H1 (cell line): ENCODE measurements around the gene CYP39A1. TPM values are rescaled to one million over a fixed set of nuclear protein-coding genes. Genes with fewer than 3 reads are reported as not detected.

ENCODE experiments used
- CTCF ChIA-PET: fragments of 300-600 bp; sonication (Branson Sonifier 250); formaldehyde crosslinking; loops from one replicate; lab custom pipeline; 2021; ENCODE audit not compliant: partially characterized antibody; lab: Charles Lee
- POLR2A ChIA-PET: fragments of 300-600 bp; sonication (Branson Sonifier 250); formaldehyde crosslinking; loops from one replicate; lab custom pipeline; 2021; ENCODE audit warnings: inconsistent platforms; ENCODE audit not compliant: partially characterized antibody; lab: Charles Lee
- DNase-seq, 2 experiments: peaks; one replicate each; pipeline versions ENCODE4 v3.0.0 to v3.0.0-alpha.2; 2010 to 2022; ENCODE audit warnings: low spot score in 2 of 2, low read depth in 1 of 2, mixed read lengths in 1 of 2
- FAIRE-seq: peaks from 2 replicates; lab custom pipeline; 2011; peaks lifted over from hg19 to GRCh38; lab: Jason Lieb, UNC
- H2AFZ ChIP-seq: 2 replicates; pipeline ENCODE4 v1.8.1; 2012; ENCODE audit warnings: low read length, inconsistent platforms
- H2AK5ac ChIP-seq: 2 replicates; pipeline ENCODE4 v1.6.1; 2013; ENCODE audit warnings: low read depth, low read length
- H2BK120ac ChIP-seq: replicated peaks from 2 replicates; pipeline ENCODE3; 2013; ENCODE audit warnings: low read depth, low read length, inconsistent platforms
- H2BK12ac ChIP-seq: 2 replicates; pipeline ENCODE4 v1.6.1; 2013; ENCODE audit warnings: low read depth, low read length
- H2BK15ac ChIP-seq: 2 replicates; pipeline ENCODE4 v1.6.1; 2013; ENCODE audit warnings: low read length
- H2BK20ac ChIP-seq: 2 replicates; pipeline ENCODE4 v1.6.1; 2013; ENCODE audit warnings: low read length
- H2BK5ac ChIP-seq: 2 replicates; pipeline ENCODE4 v1.6.1; 2013; ENCODE audit warnings: low read depth, low read length
- H3K14ac ChIP-seq: 2 replicates; pipeline ENCODE4 v1.6.1; 2013; ENCODE audit warnings: inconsistent platforms; ENCODE audit not compliant: insufficient read length
- H3K18ac ChIP-seq: 2 replicates; pipeline ENCODE4 v1.6.1; 2013; ENCODE audit warnings: low read length; ENCODE audit errors: extremely low read depth
- H3K23ac ChIP-seq: 2 replicates; pipeline ENCODE4 v1.6.1; 2013; ENCODE audit warnings: inconsistent platforms; ENCODE audit not compliant: insufficient read length
- H3K23me2 ChIP-seq: 2 replicates; pipeline ENCODE4 v1.6.1; 2013; ENCODE audit warnings: low read depth, low read length
- H3K27ac ChIP-seq: 2 replicates; pipeline ENCODE4 v1.6.1; 2011; ENCODE audit warnings: low read depth, low read length, inconsistent platforms
- H3K27me3 ChIP-seq, 4 experiments: replicated peaks in 1 of 4; 1 replicate in 1 of 4; 2 replicates in 3 of 4; pipeline versions ENCODE4 v1.6.1 to v1.8.1; 2011 to 2013; ENCODE audit warnings: low read length in 3 of 4, mild to moderate bottlenecking in 3 of 4, inconsistent platforms in 2 of 4, mixed read lengths in 2 of 4, moderate library complexity in 1 of 4; ENCODE audit not compliant: control insufficient read depth in 3 of 4, insufficient read depth in 3 of 4; ENCODE audit errors: extremely low read depth in 1 of 4
- H3K36me3 ChIP-seq, 4 experiments: 2 replicates each; pipeline versions ENCODE4 v1.6.1 to v1.8.1; 2011 to 2013; ENCODE audit warnings: mild to moderate bottlenecking in 4 of 4, low read length in 3 of 4, moderate library complexity in 2 of 4, control low read depth in 1 of 4, inconsistent platforms in 1 of 4; ENCODE audit not compliant: insufficient read depth in 4 of 4, control insufficient read depth in 2 of 4
- H3K4ac ChIP-seq: replicated peaks from 2 replicates; pipeline ENCODE3; 2013; ENCODE audit warnings: low read length, low read depth, mixed read lengths, inconsistent platforms; ENCODE audit not compliant: insufficient read length
- H3K4me1 ChIP-seq, 4 experiments: replicated peaks in 1 of 4; 1 replicate in 1 of 4; 2 replicates in 3 of 4; pipeline versions ENCODE4 v1.6.1 to v1.8.1; 2011 to 2013; ENCODE audit warnings: low read length in 3 of 4, inconsistent platforms in 2 of 4, mixed read lengths in 1 of 4; ENCODE audit not compliant: insufficient read depth in 4 of 4, control insufficient read depth in 3 of 4
- H3K4me2 ChIP-seq, 2 experiments: 2 replicates each; pipeline versions ENCODE4 v1.6.1 to v1.8.1; 2011 to 2013; ENCODE audit warnings: low read depth in 2 of 2, low read length in 2 of 2, control low read depth in 1 of 2, inconsistent platforms in 1 of 2, mild to moderate bottlenecking in 1 of 2; ENCODE audit not compliant: insufficient read depth in 1 of 2
- H3K4me3 ChIP-seq, 4 experiments: fragments of 200-600, 300-600 bp in 1 of 4; sonication (generic), shearing (Covaris generic), sonication (Bioruptor Twin) in 1 of 4; 2 replicates each; pipeline versions ENCODE4 v1.5.1 to v1.8.1; 2011 to 2016; ENCODE audit warnings: low read length in 4 of 4, low read depth in 3 of 4, control low read depth in 2 of 4, inconsistent platforms in 2 of 4, mild to moderate bottlenecking in 2 of 4, mixed read lengths in 1 of 4, moderate library complexity in 1 of 4; ENCODE audit not compliant: insufficient read depth in 2 of 4; ENCODE audit errors: extremely low read depth in 1 of 4
- H3K56ac ChIP-seq: replicated peaks from 2 replicates; pipeline ENCODE3; 2013; ENCODE audit warnings: low read depth, mild to moderate bottlenecking, mixed read lengths, low read length, inconsistent platforms; ENCODE audit not compliant: insufficient read length
- H3K79me1 ChIP-seq: 2 replicates; pipeline ENCODE4 v1.6.1; 2013; ENCODE audit warnings: low read depth, low read length, control low read depth
- H3K79me2 ChIP-seq, 2 experiments: 2 replicates each; pipeline versions ENCODE4 v1.6.1 to v1.8.1; 2012 to 2013; ENCODE audit warnings: low read length in 2 of 2, mild to moderate bottlenecking in 2 of 2, inconsistent platforms in 1 of 2; ENCODE audit not compliant: insufficient read depth in 2 of 2, control insufficient read depth in 1 of 2
- H3K9ac ChIP-seq, 4 experiments: replicated peaks in 1 of 4; 1 replicate in 1 of 4; 2 replicates in 3 of 4; pipeline versions ENCODE4 v1.6.1 to v1.8.1; 2011 to 2013; ENCODE audit warnings: low read depth in 3 of 4, low read length in 3 of 4, control low read depth in 2 of 4, mild to moderate bottlenecking in 2 of 4, moderate library complexity in 2 of 4, inconsistent platforms in 1 of 4; ENCODE audit errors: extremely low read depth in 1 of 4
- H3K9me3 ChIP-seq, 2 experiments: 2 replicates each; pipeline versions ENCODE4 v1.6.1 to v1.8.1; 2012 to 2013; ENCODE audit warnings: mild to moderate bottlenecking in 2 of 2, moderate library complexity in 2 of 2, control low read depth in 1 of 2, inconsistent platforms in 1 of 2, low read depth in 1 of 2, low read length in 1 of 2, mixed read lengths in 1 of 2; ENCODE audit not compliant: insufficient read depth in 2 of 2
- H4K20me1 ChIP-seq, 2 experiments: replicated peaks in 1 of 2; 2 replicates each; pipeline versions ENCODE3 to v1.8.1; 2011 to 2013; ENCODE audit warnings: inconsistent platforms in 2 of 2, low read length in 2 of 2, mild to moderate bottlenecking in 1 of 2; ENCODE audit not compliant: insufficient read depth in 2 of 2, control insufficient read depth in 1 of 2
- H4K5ac ChIP-seq: 2 replicates; pipeline ENCODE4 v1.6.1; 2013; ENCODE audit warnings: low read length, low read depth, mixed read lengths, inconsistent platforms; ENCODE audit not compliant: insufficient read length
- H4K8ac ChIP-seq: 2 replicates; pipeline ENCODE4 v1.8.0; 2013; ENCODE audit warnings: mild to moderate bottlenecking, moderate library complexity, low read length, inconsistent platforms; ENCODE audit not compliant: insufficient read depth; ENCODE audit errors: extremely low read depth
- H4K91ac ChIP-seq: replicated peaks from 2 replicates; pipeline ENCODE3; 2013; ENCODE audit warnings: low read length, mixed read lengths, inconsistent platforms; ENCODE audit not compliant: insufficient read length
- CEBPB ChIP-seq: IDR thresholded peaks from 2 replicates; pipeline ENCODE4 v1.6.1; 2012; ENCODE audit warnings: low read depth, low read length
- FOSL1 ChIP-seq: IDR thresholded peaks from 2 replicates; pipeline ENCODE4 v1.6.1; 2011; ENCODE audit warnings: mild to moderate bottlenecking, low read depth, low read length, moderate library complexity; ENCODE audit not compliant: insufficient read depth
- GABPA ChIP-seq: IDR thresholded peaks from 2 replicates; pipeline ENCODE4 v1.6.1; 2011; ENCODE audit warnings: mild to moderate bottlenecking, low read length, moderate library complexity, borderline replicate concordance; ENCODE audit not compliant: insufficient read depth
- GTF2F1 ChIP-seq: IDR thresholded peaks from 2 replicates; pipeline ENCODE4 v1.6.1; 2012; ENCODE audit warnings: low read depth, low read length, improper control_type of control experiment, borderline replicate concordance
- NANOG ChIP-seq: IDR thresholded peaks from 2 replicates; pipeline ENCODE4 v1.6.1; 2011; ENCODE audit warnings: low read length, low read depth, mild to moderate bottlenecking, inconsistent platforms; ENCODE audit not compliant: insufficient read depth, poor library complexity, severe bottlenecking
- POLR2AphosphoS5 ChIP-seq: IDR thresholded peaks from 2 replicates; pipeline ENCODE4 v1.6.1; 2011; ENCODE audit warnings: low read depth, low read length
- RFX5 ChIP-seq: IDR thresholded peaks from 2 replicates; pipeline ENCODE4 v1.6.1; 2011; ENCODE audit warnings: low read depth, low read length, improper control_type of control experiment, borderline replicate concordance
- SAP30 ChIP-seq: fragments of 300-600 bp; sonication (generic); IDR thresholded peaks from 2 replicates; pipeline ENCODE4 v1.7.1; 2012; ENCODE audit warnings: low read length, moderate library complexity, mild to moderate bottlenecking, inconsistent platforms; ENCODE audit not compliant: insufficient read depth, insufficient replicate concordance
- YY1 ChIP-seq: IDR thresholded peaks from 2 replicates; pipeline ENCODE4 v1.6.1; 2011; ENCODE audit warnings: low read depth, mild to moderate bottlenecking, low read length
- polyA plus RNA-seq, 7 experiments: library from polyadenylated mRNA; depleted of rRNA in 3 of 7; stranded (reverse) in 5 of 7; unstranded in 2 of 7; fragments of >200 nt in 5 of 7; fragments of 200-250 nt in 2 of 7; gene quantifications; 1 replicate in 5 of 7; 2 replicates in 1 of 7; 4 replicates in 1 of 7; pipeline versions ENCODE4 v1.2.1 to v1.2.3, GENCODE V29; 2011 to 2013; ENCODE audit warnings: missing spikeins in 2 of 7, mixed read lengths in 2 of 7
- total RNA-seq: library from RNA; stranded (reverse); fragmentation: NEBNext Ultra II Directional; extraction: Animal tissue kit (Norgen Biotek cat#: 25700); gene quantifications from 2 replicates; pipeline ENCODE4 v1.2.1, GENCODE V29; 2021

CYP39A1 gene
- total and polyA plus RNA-seq, 2 of the 8 experiments (the other 6 are each of a cell fraction or from before 2014, with no cell fraction given) = 0.71 to 2.4 TPM

- Histone ChIP-seq H3K9me3 (no peaks in the 10 kb centered on the region), H3K14ac (no peak overlapping the region), H3K27me3 (no peaks in the 10 kb centered on the region), H4K8ac (no peak overlapping the region), H4K5ac (no peak overlapping the region), H2AK5ac (no peak overlapping the region), H3K56ac (no peak overlapping the region), H4K20me1 (no peaks in the 10 kb centered on the region), H3K27ac (no peak overlapping the region), H3K23me2 (no peaks in the 10 kb centered on the region), H2BK120ac (no peak overlapping the region), H3K4me1 (no peaks in the 10 kb centered on the region), H3K4me2 (no peak overlapping the region), H3K4ac (no peak overlapping the region), H3K23ac (no peak overlapping the region), H3K36me3 (no peaks in the 10 kb centered on the region), H2AFZ (no peak overlapping the region), H3K4me3 (no peak overlapping the region), H2BK15ac (no peak overlapping the region), H3K79me2 (no peaks in the 10 kb centered on the region), H3K18ac (no peak overlapping the region), H2BK12ac (no peak overlapping the region), H4K91ac (no peak overlapping the region), H2BK5ac (no peak overlapping the region), H3K79me1 (no peaks in the 10 kb centered on the region), H3K9ac (no peak overlapping the region), H2BK20ac (no peak overlapping the region)
- ChIA-PET POLR2A (no interaction called here), CTCF (interaction anchor here (1.0 to 1.2 kb wide), 3 partner anchors 86 to 289 kb away, joined by 3 to 4 read pairs (median 3); no protein-coding TSS in a partner anchor)
- no peak for DNase-seq
- FAIRE-seq = no peak
- no peak for TF ChIP-seq SAP30
- TF ChIP-seq GABPA = no peak
- no peak for TF ChIP-seq NANOG
- no peak for TF ChIP-seq CEBPB
- no peak for TF ChIP-seq POLR2AphosphoS5
- no peak for TF ChIP-seq GTF2F1
- no peak for TF ChIP-seq YY1
- TF ChIP-seq FOSL1 = no peak
- TF ChIP-seq RFX5 = no peak
Observed at GRCh38 chr6:46510651-46511050, 142.0 kb downstream of the CYP39A1 start.
